NCI-H2196 (cell line): ENCODE measurements around the gene TRIM71.

Source experiments
- DNase-seq: peaks from one replicate; lab custom pipeline; 2025; ENCODE audit not compliant: unreplicated experiment; lab: John Stamatoyannopoulos, UW

TRIM71 gene

GRCh38 chr3:32862936-32863487 lies 45.2 kb downstream of the TRIM71 start:
- DNase-seq: no peak

DNA sequence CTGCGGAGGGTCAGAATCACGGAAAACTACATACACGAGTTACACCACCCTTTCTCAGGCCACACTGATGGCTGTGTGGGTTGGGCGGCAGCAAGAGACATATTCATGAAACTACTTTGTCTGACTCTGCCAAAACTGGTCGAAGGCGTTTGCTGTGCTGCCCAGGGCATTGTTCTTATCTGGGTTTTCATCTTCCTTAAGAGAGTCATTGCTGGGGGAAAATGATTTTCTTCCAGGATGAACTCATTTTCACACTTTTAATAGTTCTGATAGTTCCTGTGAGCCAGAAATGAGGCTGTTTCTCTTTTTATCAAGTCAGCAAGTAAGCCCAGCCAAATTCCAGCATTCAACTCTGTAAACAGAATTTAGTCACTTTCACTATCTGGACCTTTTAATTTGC lies 47.6 kb downstream of the TRIM71 start:
- no peak for DNase-seq

- no peak for DNase-seq
Measured at GRCh38 chr3:32866533-32866932, 48.7 kb downstream of the TRIM71 start.

DNA sequence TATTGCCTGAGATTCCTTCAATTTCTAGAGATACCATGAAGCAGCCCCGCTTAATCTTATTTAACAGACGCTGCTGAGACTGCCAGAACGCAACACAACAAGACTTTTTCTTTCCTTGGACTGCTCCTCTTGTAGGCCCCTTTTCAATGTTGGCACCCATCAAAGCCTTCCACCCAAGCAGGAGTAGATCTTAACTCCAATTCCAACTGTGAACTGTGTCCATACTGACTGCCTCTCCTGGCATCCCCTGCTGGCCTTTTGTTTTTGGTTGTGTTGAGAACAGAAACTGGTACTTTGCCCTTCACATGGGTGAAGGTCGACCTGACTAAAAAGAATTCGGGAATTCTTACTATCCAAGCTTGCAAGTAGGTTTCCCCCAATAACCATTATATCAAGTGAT lies 50.2 kb downstream of the TRIM71 start:
- DNase-seq: no peak

GRCh38 chr3:32868719-32869512 lies 51.1 kb downstream of the TRIM71 start:
- DNase-seq: no peak

- DNase-seq: no peak
Measured at GRCh38 chr3:32869513-32870047, 51.8 kb downstream of the TRIM71 start.

- no peak for DNase-seq
Measured at GRCh38 chr3:32870373-32871095, 52.7 kb downstream of the TRIM71 start.

DNA sequence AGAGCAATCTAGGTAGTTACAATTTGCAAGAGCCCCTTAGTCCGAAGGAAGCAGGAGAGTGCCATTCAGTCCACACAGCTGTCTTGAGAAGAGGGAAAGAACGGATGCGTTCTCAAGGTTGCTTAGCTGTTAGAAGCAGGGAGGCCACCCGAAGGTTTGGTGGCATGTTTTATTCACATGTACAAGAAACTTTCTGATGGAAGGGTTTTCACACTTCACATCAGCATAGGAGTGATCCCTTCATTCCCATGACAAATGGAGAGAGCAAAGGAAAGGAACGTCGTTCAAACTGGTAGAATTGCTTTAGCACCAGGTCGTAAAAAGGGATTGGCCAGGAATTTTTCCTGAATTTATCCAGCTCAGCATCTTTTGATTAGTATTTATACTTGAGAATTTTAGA lies 53.5 kb downstream of the TRIM71 start:
- no peak for DNase-seq

GRCh38 chr3:32872487-32873382 lies 54.9 kb downstream of the TRIM71 start:
- peak; percentile 32 for DNase-seq

DNA sequence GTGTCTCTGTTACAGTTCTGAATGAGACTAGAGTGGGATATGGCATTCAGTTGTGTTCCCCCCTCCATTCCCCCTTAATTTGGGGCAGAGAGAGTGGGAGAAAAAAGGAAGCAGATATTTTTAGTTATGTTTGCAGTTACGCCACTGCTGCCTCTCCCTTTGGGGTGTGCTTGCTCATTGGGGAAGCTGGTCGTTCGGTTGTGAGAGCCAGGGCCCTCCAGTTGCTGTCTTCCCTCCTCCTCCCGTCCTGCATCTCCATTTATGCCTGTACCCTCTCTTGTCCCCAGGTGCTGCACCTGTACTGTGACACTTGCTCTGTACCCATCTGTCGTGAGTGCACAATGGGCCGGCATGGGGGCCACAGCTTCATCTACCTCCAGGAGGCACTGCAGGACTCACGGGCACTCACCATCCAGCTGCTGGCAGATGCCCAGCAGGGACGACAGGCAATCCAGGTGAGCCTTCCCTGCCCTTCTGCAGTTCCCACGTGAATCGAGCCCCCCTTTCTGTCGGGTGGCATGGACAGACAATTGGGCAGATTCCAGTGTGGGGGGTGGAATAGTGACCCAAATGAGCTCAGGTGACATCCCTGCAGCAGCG lies 55.8 kb downstream of the TRIM71 start:
- no peak for DNase-seq

GRCh38 chr3:32876920-32877319 lies 59.1 kb downstream of the TRIM71 start:
- no peak for DNase-seq

DNA sequence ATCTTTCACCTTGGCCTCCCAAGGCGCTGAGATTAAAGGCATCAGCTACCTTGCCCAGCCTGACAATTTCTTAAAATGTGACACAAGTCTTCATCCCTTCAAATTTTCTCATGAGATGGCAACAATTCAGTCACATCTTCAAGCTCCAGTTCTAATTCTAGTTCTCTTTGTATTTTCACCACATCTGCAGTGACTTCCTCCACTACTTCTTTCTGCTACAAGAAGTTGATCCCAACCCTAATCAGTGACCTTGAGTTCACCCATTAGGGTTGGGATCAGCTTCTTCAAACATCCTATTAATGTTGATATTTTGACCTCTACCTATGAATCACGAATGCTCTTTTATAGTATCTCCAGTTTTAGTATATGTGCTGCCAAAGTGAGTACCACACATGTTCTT lies 59.8 kb downstream of the TRIM71 start:
- no peak for DNase-seq

DNA sequence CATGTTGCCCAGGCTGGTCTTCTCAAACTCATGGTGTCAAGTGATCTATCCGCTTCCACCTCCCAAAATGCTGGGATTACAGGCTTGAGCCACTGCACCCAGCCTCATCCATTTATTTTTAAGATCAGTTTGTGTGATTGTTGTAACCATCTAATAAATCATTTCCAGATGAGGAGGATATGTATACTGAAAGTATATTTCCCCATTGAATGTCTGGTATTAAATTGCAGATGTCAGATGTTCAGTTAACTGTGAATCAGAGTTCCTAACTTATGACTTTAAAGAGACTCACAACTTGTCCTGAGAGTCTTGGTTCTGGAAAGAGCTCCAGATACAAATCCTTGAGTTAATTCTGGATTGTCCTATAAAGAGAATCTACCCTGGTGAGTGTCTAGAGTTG lies 62.4 kb downstream of the TRIM71 start:
- DNase-seq: no peak

- DNase-seq: no peak
Measured at GRCh38 chr3:32881624-32882023, 63.8 kb downstream of the TRIM71 start.

GRCh38 chr3:32882189-32882588 lies 64.4 kb downstream of the TRIM71 start:
- DNase-seq: no peak

DNA sequence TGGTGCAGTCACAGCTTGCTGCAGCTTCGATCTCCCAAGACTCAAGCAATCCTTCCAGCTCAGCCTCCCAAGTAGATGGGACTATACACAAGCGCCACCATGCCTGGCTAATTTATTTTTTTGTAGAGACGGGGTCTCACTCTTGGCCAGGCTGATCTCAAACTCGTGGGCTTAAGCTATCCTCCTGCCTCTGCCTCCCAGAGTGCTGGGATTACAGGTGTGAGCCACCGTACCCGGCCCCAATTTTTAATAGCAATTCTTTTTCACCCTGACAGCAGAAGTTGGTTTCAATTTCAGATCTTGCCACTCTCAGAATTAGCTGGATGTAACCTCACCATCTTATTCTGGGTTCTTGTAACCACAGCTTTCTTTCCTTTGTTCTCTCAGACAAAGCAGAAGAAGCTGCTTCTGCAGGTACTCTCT lies 64.8 kb downstream of the TRIM71 start:
- DNase-seq: no peak

DNA sequence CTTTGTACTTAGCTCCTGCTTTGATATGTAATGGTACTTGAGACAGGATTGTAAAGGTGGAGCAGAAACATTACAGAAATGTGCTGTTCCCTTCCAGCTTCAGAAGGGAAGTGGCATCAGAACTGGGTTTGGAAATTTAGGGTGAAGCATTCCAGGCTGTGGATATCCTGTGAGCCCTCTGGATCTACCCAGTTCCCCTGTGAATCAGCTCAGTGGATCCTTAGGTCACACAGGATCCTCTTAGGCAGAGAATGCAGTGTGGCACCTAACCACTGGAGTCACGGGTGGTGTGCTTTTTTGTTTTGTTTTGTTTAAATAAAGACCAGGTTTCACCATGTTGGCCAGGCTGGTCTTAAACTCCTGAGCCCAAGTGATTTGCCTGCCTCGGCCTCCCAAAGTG lies 66.0 kb downstream of the TRIM71 start:
- no peak for DNase-seq

DNA sequence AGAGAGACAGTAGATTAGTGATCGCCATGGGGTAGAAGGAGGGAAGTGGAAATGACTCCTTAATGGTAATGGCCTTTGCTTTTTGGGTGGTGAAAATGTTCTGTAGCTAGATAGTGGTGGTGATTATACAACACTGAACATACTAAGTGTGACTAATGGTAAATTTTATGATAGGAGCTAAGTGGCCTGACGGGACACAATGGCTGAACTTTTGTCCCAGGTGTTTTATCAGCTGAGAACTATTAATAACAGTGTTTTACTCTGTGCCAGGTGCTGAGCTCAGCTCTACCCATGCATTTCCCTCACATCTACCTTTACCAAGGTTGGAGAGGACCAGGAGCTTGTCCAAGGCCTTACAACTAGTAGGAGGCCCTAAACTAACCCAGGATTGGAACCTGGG lies 66.8 kb downstream of the TRIM71 start:
- DNase-seq: no peak

DNA sequence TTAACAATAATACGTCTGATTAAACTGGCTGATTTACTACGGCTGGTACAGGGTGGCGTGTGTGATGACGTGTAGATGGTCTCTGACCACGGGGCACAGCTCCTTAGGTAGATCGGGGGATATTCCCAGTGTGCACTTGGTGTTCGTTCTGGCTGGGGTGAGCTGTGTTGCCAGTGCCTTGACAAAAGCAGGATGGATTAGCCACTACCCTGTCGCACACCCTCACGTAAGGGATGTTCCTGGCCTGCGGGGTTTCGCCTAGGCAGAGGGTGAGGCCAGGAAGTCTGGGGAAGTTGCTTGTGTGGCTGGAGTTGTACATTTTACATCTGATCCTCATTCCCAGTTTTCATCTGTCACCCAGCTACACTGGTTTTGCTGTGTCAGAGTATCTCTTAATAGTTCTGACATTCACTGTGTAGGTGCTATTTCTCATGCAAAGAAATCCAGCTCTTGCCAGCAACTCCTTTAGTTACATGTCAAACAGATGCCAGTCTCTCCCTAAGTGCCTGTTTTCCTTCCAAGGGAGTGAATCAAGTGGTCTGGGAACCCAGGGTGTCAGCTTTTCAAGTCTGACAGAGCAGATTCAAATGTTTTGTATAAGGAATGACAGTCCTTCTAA lies 67.6 kb downstream of the TRIM71 start:
- no peak for DNase-seq

DNA sequence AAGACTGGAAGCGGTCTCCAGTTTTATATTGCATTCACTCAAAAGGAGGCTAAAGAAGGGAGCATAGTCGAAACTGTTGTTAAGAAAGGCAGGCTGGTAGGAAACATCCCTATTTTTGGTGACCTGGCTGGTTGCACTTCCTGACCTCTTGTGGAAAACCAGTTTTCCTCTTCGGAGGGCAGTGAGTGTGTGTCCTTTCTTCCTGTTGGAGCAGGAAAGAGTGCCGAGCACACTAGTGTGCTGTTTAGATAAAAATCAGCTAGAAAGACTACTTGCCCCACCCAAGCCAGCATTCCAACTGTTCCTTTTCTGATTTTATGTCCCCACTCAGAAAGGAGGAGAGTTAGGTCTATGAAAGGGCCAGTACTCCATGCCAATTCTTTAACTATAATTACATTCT lies 68.5 kb downstream of the TRIM71 start:
- no peak for DNase-seq
